Natural killer cell treated with Interleukin-12 subunit alpha and Interleukin-12 subunit beta and Interleukin-15 and Interleukin-18, amount 100 ng/mL, for 72 hours (primary cell): Measurements from ENCODE around the gene UPK1A. TPM values are rescaled to one million over a fixed set of nuclear protein-coding genes. Genes with fewer than 3 reads are reported as not detected.

Experiments used
- ATAC-seq, 2 donors: fragments of 150-1000 bp; cut with Tn5 transposase in 1 of 2; sonication (Bioruptor Pico), chemical (Tn5 transposase) in 1 of 2; 2 replicates each; pipeline ENCODE4 v1.10.0; 2021
- DNase-seq: peaks from one replicate; pipeline ENCODE4 v3.0.0; 2022; ENCODE audit warnings: low spot score
- H3K27ac Mint-ChIP-seq, 2 donors: 1 replicate in 1 of 2; 2 replicates in 1 of 2; pipeline ENCODE4 v1.8.0; 2022; ENCODE audit warnings: mixed read lengths in 2 of 2, mild to moderate bottlenecking in 1 of 2, moderate library complexity in 1 of 2
- H3K27me3 Mint-ChIP-seq, 2 donors: 1 replicate in 1 of 2; 2 replicates in 1 of 2; pipeline ENCODE4 v1.8.0; 2022; ENCODE audit warnings: mixed read lengths in 2 of 2
- H3K36me3 Mint-ChIP-seq: one replicate; pipeline ENCODE4 v1.8.0; 2022; ENCODE audit warnings: mixed read lengths
- H3K4me1 Mint-ChIP-seq, 2 donors: 1 replicate in 1 of 2; 2 replicates in 1 of 2; pipeline ENCODE4 v1.8.0; 2022; ENCODE audit warnings: low read depth in 2 of 2, mixed read lengths in 2 of 2, mild to moderate bottlenecking in 1 of 2
- H3K4me3 Mint-ChIP-seq: one replicate; pipeline ENCODE4 v1.8.0; 2022; ENCODE audit warnings: mixed read lengths
- H3K9me3 Mint-ChIP-seq: 2 replicates; pipeline ENCODE4 v1.8.0; 2022; ENCODE audit warnings: mixed read lengths
- total RNA-seq, 2 donors: library from RNA; stranded (reverse); gene quantifications; one replicate each; pipeline ENCODE4 v1.2.3, GENCODE V29; 2022

Gene UPK1A
- total RNA-seq, 2 donors from 2014 or later, result 0.38 to 0.70 TPM

- Mint-ChIP-seq H3K36me3 (peaks cover 26% of the 10 kb centered on the region), H3K27ac (peak overlapping the region; percentile 96 to 99), H3K27me3 (no peaks in the 10 kb centered on the region), H3K9me3 (no peaks in the 10 kb centered on the region), H3K4me3 (peak overlapping the region; percentile 98), H3K4me1 (peaks cover 49 to 53% of the 10 kb centered on the region in 2 donors)
- DNase-seq, result peak; percentile 87
- peak; percentile 37 to 55 for ATAC-seq
Measured at GRCh38 chr19:35712567-35713505, 46.5 kb downstream of the UPK1A start.

DNA sequence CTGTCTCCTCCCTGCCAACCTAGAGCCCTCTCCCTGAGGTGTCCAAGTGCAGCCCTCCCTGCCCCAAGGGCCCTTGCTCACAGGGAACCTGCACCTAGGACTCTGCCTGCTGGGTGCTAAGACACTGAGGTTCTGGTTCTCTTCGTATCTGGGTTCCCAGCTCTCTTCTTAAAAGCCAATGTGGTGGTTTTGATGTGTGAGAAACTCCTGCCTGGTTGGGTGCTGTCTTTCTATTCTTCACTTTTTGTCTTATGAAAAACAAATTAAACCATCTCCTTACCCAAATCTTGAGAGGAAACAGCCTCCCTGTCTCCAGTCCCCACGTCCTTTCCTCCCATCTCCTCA, 47.2 kb downstream of the UPK1A start:
- no peak for DNase-seq
- H3K4me3 Mint-ChIP-seq, result peak overlapping the region; percentile 98
- H3K4me1 Mint-ChIP-seq, result peaks cover 49 to 50% of the 10 kb centered on the region in 2 donors
- H3K27ac Mint-ChIP-seq, result peak overlapping the region; percentile 96 to 99
- no peak for ATAC-seq
- no peaks in the 10 kb centered on the region for H3K27me3 Mint-ChIP-seq
- peaks cover 26% of the 10 kb centered on the region for H3K36me3 Mint-ChIP-seq
- no peaks in the 10 kb centered on the region for H3K9me3 Mint-ChIP-seq

- H3K4me1 Mint-ChIP-seq, result peaks cover 49% of the 10 kb centered on the region in 2 donors
- no peak for DNase-seq
- peaks cover 26% of the 10 kb centered on the region for H3K36me3 Mint-ChIP-seq
- peak overlapping the region; percentile 98 for H3K4me3 Mint-ChIP-seq
- H3K27ac Mint-ChIP-seq, result peak overlapping the region; percentile 96 to 99
- no peaks in the 10 kb centered on the region for H3K27me3 Mint-ChIP-seq
- ATAC-seq, result no peak
- no peaks in the 10 kb centered on the region for H3K9me3 Mint-ChIP-seq
Measured at GRCh38 chr19:35713904-35714495, 47.7 kb downstream of the UPK1A start.

- ATAC-seq, result no peak
- H3K4me1 Mint-ChIP-seq, result peaks cover 54 to 56% of the 10 kb centered on the region in 2 donors
- no peaks in the 10 kb centered on the region for H3K9me3 Mint-ChIP-seq
- H3K27me3 Mint-ChIP-seq, result no peaks in the 10 kb centered on the region
- peak overlapping the region; percentile 96 to 99 for H3K27ac Mint-ChIP-seq
- DNase-seq, result no peak
- H3K36me3 Mint-ChIP-seq, result peaks cover 26% of the 10 kb centered on the region
- peak overlapping the region; percentile 98 for H3K4me3 Mint-ChIP-seq
Measured at GRCh38 chr19:35714601-35715354, 48.5 kb downstream of the UPK1A start.

- ATAC-seq (no peak), DNase-seq (no peak)
- Mint-ChIP-seq H3K36me3 (peaks cover 30% of the 10 kb centered on the region), H3K27ac (peak overlapping the region; percentile 96 to 99), H3K4me3 (peak overlapping the region; percentile 98), H3K27me3 (no peaks in the 10 kb centered on the region), H3K9me3 (no peaks in the 10 kb centered on the region), H3K4me1 (peaks cover 59 to 60% of the 10 kb centered on the region in 2 donors)
Measured at GRCh38 chr19:35715355-35715809, 49.1 kb downstream of the UPK1A start.

DNA sequence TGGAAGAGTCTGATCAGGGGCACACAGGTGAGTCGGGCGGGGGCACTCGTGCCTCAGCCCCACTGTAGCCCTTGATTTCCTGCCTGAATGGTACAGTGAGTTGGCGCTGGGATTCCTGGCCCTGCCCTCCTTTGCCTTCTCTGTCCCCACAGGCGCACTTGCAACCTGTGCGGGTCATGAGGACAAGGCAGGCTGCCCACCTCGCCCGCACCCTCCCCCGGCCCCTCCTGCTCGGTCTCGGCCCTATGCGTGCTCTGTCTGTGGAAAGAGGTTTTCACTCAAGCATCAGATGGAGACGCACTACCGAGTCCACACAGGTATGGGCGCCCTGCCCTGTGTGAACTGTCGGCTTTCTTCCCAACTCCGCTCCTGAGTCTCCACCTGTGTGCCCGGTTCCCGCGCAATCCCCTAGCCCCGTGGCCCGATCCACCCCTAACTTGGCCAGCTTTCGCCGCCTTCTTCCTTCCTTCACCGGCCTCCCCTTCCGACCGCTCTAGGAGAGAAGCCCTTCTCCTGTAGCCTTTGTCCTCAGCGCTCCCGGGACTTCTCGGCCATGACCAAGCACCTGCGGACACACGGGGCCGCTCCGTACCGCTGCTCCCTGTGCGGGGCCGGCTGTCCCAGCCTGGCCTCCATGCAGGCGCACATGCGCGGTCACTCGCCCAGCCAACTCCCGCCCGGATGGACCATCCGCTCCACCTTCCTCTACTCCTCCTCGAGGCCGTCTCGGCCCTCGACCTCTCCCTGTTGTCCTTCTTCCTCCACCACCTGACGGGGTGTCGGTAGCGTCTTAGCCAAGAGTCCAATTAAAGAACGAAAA, 49.9 kb downstream of the UPK1A start:
- Mint-ChIP-seq H3K27ac (peak overlapping the region; percentile 96 to 99), H3K27me3 (no peaks in the 10 kb centered on the region), H3K4me3 (peak overlapping the region; percentile 98), H3K36me3 (peaks cover 31% of the 10 kb centered on the region), H3K9me3 (no peaks in the 10 kb centered on the region), H3K4me1 (peaks cover 53 to 54% of the 10 kb centered on the region in 2 donors)
- no peak for DNase-seq
- ATAC-seq, result no peak

DNA sequence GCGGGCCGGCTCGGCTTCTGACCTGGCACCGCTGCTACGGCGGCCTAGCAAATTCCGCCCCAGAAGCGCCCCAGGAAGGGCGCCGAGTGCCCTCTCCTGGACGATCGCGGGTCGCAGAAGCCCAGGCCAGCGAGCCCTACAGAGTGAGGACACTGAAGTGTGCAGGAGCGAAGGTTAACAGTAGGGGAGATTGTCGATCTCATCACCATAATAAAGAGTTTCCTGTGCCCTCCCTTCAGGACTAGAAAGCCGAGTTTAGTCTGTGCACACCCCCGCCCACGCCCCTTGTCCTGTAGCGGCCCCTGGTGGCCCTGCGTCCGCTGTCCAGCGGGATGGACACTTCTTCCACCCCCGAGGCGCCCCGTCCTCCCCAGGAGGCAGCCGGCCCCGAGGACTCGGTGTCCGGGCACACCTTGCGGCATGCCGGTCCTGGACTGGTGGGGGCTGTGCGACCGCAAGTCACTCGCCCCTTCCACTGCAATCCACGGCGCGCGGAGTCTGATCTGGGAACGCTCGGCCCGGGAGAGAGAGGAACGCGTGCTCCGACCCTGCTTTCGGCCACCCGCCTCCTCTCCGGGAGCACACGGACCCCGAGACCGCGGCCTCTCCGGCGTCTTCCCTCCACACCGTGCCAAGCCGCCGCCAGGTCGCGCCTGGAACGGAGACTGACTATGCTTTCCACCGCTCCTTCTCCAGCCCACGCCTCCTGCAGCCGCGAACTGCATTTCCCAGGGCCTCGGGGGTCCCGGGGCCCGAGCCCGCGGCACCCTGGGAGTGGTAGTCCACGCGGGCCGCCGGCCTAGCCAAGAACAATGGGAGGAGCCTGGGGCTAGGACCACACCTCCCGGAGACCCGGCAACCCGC, 50.7 kb downstream of the UPK1A start:
- Mint-ChIP-seq H3K4me3 (peak overlapping the region; percentile 98), H3K9me3 (no peaks in the 10 kb centered on the region), H3K27me3 (no peaks in the 10 kb centered on the region), H3K4me1 (peaks cover 52 to 53% of the 10 kb centered on the region in 2 donors), H3K27ac (peak overlapping the region; percentile 96 to 99), H3K36me3 (peaks cover 31% of the 10 kb centered on the region)
- ATAC-seq (peak; percentile 80 to 89), DNase-seq (peak; percentile 93)

DNA sequence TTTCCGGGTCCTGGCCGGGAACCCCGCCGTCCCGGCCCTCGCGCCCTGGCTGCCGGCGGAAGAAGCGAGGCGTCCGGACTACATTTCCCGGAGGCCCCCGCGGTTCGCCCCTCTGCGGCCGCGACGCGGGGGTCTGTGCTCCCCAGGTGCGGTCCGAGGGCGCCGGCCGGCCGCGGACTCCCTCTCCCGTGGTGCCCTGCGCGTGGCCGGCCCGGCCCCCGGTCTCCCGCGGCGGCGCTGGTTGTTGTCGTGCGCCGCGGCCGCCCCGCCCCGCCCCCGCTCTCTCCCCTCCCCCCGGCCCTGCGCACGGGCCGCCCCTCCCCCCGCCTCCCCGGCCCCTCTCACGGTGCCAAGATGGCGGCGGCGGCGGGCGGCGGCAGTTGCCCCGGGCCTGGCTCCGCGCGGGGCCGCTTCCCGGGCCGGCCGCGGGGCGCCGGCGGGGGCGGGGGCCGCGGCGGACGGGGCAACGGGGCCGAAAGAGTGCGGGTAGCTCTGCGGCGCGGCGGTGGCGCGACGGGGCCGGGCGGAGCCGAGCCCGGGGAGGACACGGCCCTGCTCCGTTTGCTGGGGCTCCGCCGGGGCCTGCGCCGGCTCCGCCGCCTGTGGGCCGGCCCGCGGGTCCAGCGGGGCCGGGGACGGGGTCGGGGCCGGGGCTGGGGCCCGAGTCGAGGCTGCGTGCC, 51.5 kb downstream of the UPK1A start, which contains the start of gene KMT2B:
Gene KMT2B, plus strand, starts transcription at position 339 of the 680 bp plus-strand sequence. Its CDS starts 16 bp downstream, at position 355.
- peak in 1 of 2 donors; percentile 71 for ATAC-seq
- H3K27ac Mint-ChIP-seq, result peak within 1 kb of the TSS; percentile 96 to 99
- DNase-seq, result peak; percentile 97
- H3K4me1 Mint-ChIP-seq, result peaks cover 44 to 53% of the 10 kb centered on the region in 2 donors
- no peaks in the 10 kb centered on the region for H3K9me3 Mint-ChIP-seq
- no peaks in the 10 kb centered on the region for H3K27me3 Mint-ChIP-seq
- peaks cover 31% of the 10 kb centered on the region for H3K36me3 Mint-ChIP-seq
- H3K4me3 Mint-ChIP-seq, result peak within 1 kb of the TSS; percentile 98

DNA sequence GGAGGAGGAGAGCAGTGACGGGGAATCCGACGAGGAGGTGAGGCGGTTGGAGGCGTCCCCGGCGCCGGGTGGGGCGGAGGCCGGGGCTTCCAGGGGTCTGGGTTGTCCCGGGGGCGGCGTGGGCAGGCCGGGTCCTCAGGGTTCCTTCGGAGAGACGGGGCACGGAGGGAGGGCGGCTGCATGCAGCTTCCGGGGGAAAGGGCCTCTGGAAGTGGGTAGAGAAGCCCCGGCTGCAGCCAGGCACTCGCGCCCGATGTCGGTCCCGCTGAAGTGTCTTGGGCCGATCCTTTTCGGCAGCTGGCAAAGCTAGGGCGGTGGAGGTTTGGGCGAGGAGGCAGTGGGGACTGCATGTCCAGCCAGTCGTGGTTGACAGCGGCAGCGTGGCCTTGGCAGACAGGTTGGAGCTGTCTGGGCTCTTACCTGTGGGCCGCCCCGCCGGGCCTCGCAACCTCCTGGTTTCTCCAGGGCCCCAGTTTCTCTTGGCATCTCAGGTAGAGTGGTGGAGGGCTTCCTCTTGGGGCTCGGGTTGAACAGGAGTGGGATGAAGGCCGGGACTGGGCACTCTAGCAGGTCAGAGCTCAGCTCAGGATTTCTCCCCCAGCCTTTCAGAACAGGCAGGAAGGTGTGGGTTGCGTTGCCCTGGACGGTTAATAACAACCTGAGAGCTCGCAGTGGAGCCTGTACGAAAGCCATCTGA, 52.2 kb downstream of the UPK1A start:
- DNase-seq (peak; percentile 72), ATAC-seq (peak in 1 of 2 donors; percentile 11)
- H3K36me3 Mint-ChIP-seq, result peaks cover 34% of the 10 kb centered on the region
- H3K27ac Mint-ChIP-seq, result peak overlapping the region; percentile 80 to 86
- H3K4me3 Mint-ChIP-seq, result peak overlapping the region; percentile 87
- H3K9me3 Mint-ChIP-seq, result no peaks in the 10 kb centered on the region
- H3K27me3 Mint-ChIP-seq, result no peaks in the 10 kb centered on the region
- peaks cover 40 to 51% of the 10 kb centered on the region in 2 donors for H3K4me1 Mint-ChIP-seq

DNA sequence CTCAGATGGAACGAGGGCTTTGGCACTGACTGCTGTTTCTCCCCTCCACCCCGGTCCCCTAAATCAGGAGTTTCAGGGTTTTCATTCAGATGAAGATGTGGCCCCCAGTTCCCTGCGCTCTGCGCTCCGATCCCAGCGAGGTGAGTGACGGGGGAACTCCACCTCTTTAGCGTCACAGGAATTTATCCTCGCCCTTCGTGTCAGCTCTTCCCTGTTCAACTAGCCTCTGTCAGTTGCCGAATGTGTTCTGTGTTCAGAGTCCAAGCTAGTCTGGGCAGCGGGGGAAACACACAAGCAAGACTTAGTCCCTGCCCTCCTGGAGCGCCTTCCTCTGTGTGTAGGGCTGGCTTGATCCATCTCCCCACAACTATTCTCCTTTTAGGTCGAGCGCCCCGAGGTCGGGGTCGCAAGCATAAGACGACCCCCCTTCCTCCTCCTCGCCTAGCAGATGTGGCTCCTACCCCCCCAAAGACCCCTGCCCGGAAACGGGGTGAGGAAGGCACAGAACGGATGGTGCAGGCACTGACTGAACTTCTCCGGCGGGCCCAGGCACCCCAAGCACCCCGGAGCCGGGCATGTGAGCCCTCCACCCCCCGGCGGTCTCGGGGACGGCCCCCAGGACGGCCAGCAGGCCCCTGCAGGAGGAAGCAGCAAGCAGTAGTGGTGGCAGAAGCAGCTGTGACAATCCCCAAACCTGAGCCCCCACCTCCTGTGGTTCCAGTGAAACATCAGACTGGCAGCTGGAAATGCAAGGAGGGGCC, 53.3 kb downstream of the UPK1A start:
- Mint-ChIP-seq H3K4me1 (peaks cover 29 to 45% of the 10 kb centered on the region in 2 donors), H3K4me3 (peak overlapping the region; percentile 87), H3K36me3 (peaks cover 27% of the 10 kb centered on the region), H3K27ac (peak overlapping the region; percentile 80 to 86), H3K9me3 (no peaks in the 10 kb centered on the region), H3K27me3 (no peaks in the 10 kb centered on the region)
- no peak for ATAC-seq
- DNase-seq, result no peak

- Mint-ChIP-seq H3K27me3 (no peaks in the 10 kb centered on the region), H3K4me3 (peak overlapping the region; percentile 69), H3K4me1 (peaks cover 24 to 40% of the 10 kb centered on the region in 2 donors), H3K27ac (peak overlapping the region; percentile 53 to 80), H3K36me3 (peaks cover 22% of the 10 kb centered on the region), H3K9me3 (no peaks in the 10 kb centered on the region)
- no peak for DNase-seq
- no peak for ATAC-seq
Measured at GRCh38 chr19:35720163-35720524, 53.8 kb downstream of the UPK1A start.
